ENCODE measurements around the gene SLMAP.

DNA sequence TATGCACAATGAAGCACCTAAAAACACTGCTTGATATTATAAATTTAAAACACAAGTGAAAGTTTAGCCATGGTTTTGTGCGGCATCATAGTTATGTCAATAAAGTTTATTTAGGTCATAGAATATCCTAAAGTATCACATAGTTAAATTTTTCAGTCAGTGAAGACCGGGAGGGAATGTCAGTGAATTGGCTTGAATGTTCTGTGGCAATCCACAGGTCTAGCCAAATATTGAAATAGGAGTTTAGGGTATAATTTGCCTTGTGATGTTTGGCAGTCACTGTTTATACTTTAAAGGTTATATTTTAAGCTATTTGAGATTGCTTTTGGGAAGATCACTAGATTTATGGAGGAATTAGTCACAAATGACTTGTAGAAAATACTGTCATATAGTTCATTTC lies 172.4 kb downstream of the SLMAP start:
- TF ChIP-seq, protein P1, sequence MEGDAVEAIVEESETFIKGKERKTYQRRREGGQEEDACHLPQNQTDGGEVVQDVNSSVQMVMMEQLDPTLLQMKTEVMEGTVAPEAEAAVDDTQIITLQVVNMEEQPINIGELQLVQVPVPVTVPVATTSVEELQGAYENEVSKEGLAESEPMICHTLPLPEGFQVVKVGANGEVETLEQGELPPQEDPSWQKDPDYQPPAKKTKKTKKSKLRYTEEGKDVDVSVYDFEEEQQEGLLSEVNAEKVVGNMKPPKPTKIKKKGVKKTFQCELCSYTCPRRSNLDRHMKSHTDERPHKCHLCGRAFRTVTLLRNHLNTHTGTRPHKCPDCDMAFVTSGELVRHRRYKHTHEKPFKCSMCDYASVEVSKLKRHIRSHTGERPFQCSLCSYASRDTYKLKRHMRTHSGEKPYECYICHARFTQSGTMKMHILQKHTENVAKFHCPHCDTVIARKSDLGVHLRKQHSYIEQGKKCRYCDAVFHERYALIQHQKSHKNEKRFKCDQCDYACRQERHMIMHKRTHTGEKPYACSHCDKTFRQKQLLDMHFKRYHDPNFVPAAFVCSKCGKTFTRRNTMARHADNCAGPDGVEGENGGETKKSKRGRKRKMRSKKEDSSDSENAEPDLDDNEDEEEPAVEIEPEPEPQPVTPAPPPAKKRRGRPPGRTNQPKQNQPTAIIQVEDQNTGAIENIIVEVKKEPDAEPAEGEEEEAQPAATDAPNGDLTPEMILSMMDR (IDR thresholded peaks at IDR 0.05 in 8 of 11, conservative IDR thresholded peaks at IDR 0.05 in 3 of 11), result no peak
- TF ChIP-seq POLR2A (IDR thresholded peaks at IDR 0.05) (no peak), POLR2AphosphoS5 (IDR thresholded peaks at IDR 0.05) (no peak)
